AG04450 (cell line): ENCODE measurements around the gene TEC. TPM values are rescaled to one million over a fixed set of nuclear protein-coding genes. Genes with fewer than 3 reads are reported as not detected.
A peak's percentile ranks its signal among the peaks of the same experiment; 100 is the strongest.

Source experiments
- CTCF ChIA-PET: fragments of 300-600, 350-600 bp; formaldehyde crosslinking; extraction: SDS; loops from one replicate; lab custom pipeline; 2022; ENCODE audit warnings: antibody characterized with exemption, inconsistent platforms; lab: Charles Lee
- POLR2A ChIA-PET: fragments of 350-600 bp; formaldehyde crosslinking; extraction: SDS; loops from one replicate; lab custom pipeline; 2021; ENCODE audit warnings: antibody characterized with exemption, inconsistent platforms; lab: Yijun Ruan, JAX
- DNase-seq: peaks from one replicate; pipeline ENCODE4 v3.0.0-alpha.2; 2011; ENCODE audit warnings: low read depth, low spot score
- H3K27ac ChIP-seq: one replicate; pipeline ENCODE4 v1.5.1; 2012; ENCODE audit warnings: low read depth, low read length, control low read depth
- H3K27me3 ChIP-seq: one replicate; pipeline ENCODE4 v1.6.0; 2012; ENCODE audit warnings: low read length; ENCODE audit not compliant: control insufficient read depth, insufficient read depth
- H3K4me3 ChIP-seq: 2 replicates; pipeline ENCODE4 v1.5.1; 2011; ENCODE audit warnings: mild to moderate bottlenecking, low read depth, low read length, control low read depth
- H3K9me3 ChIP-seq: 2 replicates; pipeline ENCODE4 v1.5.1; 2012; ENCODE audit warnings: low read length; ENCODE audit not compliant: control insufficient read depth, insufficient read depth
- CTCF ChIP-seq: IDR thresholded peaks from 2 replicates; pipeline ENCODE4 v1.5.1; 2011; ENCODE audit warnings: low read depth, low read length, control low read depth, inconsistent platforms
- polyA plus RNA-seq: library from polyadenylated mRNA; depleted of rRNA; stranded (reverse); fragments of >200 nt; gene quantifications from 2 replicates; pipeline ENCODE4 v1.2.3, GENCODE V29; 2011

Gene TEC
- polyA plus RNA-seq, 1 experiment: 0.21 TPM

GRCh38 chr4:48152259-48152658 is 117.4 kb downstream of the TEC start:
- no peaks in the 10 kb centered on the region; the same call in 1 of the 2 replicates for H3K9me3 ChIP-seq
- no peaks in the 10 kb centered on the region for H3K27me3 ChIP-seq
- H3K27ac ChIP-seq: no peak overlapping the region
- TF ChIP-seq CTCF: no peak
- ChIA-PET CTCF (no interaction called here), POLR2A (no interaction called here)
- DNase-seq: no peak
- no peak overlapping the region for H3K4me3 ChIP-seq

GRCh38 chr4:48149827-48150370 is 119.7 kb downstream of the TEC start:
- Histone ChIP-seq H3K9me3 (no peaks in the 10 kb centered on the region; the same call in 1 of the 2 replicates), H3K27me3 (no peaks in the 10 kb centered on the region), H3K4me3 (no peak overlapping the region), H3K27ac (no peak overlapping the region)
- CTCF ChIA-PET: interaction anchor here (0.7 to 1.6 kb wide), 2 partner anchors 10 to 313 kb away, joined by 3 to 8 read pairs; no protein-coding TSS in a partner anchor
- no peak for DNase-seq
- TF ChIP-seq CTCF: no peak
- POLR2A ChIA-PET: no interaction called here

GRCh38 chr4:48147621-48148020 is 122.0 kb downstream of the TEC start:
- CTCF ChIA-PET: no interaction called here
- DNase-seq: no peak
- Histone ChIP-seq H3K4me3 (no peak overlapping the region), H3K27ac (no peak overlapping the region), H3K27me3 (no peaks in the 10 kb centered on the region), H3K9me3 (no peaks in the 10 kb centered on the region)
- TF ChIP-seq CTCF: no peak
- POLR2A ChIA-PET: no interaction called here

GRCh38 chr4:48141048-48141447 is 128.6 kb downstream of the TEC start:
- ChIA-PET CTCF (interaction anchor here (0.7 to 5.5 kb wide), 7 partner anchors 9 to 412 kb away, joined by 3 to 38 read pairs (median 3); no protein-coding TSS in a partner anchor), POLR2A (no interaction called here)
- H3K9me3 ChIP-seq: no peaks in the 10 kb centered on the region
- DNase-seq: peak; percentile 8
- H3K27ac ChIP-seq: no peak overlapping the region
- H3K27me3 ChIP-seq: no peaks in the 10 kb centered on the region
- H3K4me3 ChIP-seq: no peak overlapping the region
- peak; percentile 58 for TF ChIP-seq CTCF

GRCh38 chr4:48139691-48140090 is 129.9 kb downstream of the TEC start:
- Histone ChIP-seq H3K9me3 (no peaks in the 10 kb centered on the region), H3K4me3 (no peak overlapping the region), H3K27me3 (no peaks in the 10 kb centered on the region), H3K27ac (no peak overlapping the region)
- DNase-seq: no peak
- CTCF ChIA-PET: interaction anchor here (1.0 to 5.5 kb wide), 6 partner anchors 8 to 413 kb away, joined by 3 to 38 read pairs (median 4); no protein-coding TSS in a partner anchor
- TF ChIP-seq CTCF: no peak
- POLR2A ChIA-PET: interaction anchor here (1.9 kb wide), 1 partner anchor 11 kb away, joined by 5 read pairs; no protein-coding TSS in a partner anchor
